Medulla oblongata (tissue), 1 donor: Measurements from ENCODE around the gene NOS2.

Experiments
- DNase-seq: peaks from one replicate; pipeline ENCODE4 v3.0.0-alpha.2; 2015; ENCODE audit errors: extremely low spot score

Gene NOS2

DNA sequence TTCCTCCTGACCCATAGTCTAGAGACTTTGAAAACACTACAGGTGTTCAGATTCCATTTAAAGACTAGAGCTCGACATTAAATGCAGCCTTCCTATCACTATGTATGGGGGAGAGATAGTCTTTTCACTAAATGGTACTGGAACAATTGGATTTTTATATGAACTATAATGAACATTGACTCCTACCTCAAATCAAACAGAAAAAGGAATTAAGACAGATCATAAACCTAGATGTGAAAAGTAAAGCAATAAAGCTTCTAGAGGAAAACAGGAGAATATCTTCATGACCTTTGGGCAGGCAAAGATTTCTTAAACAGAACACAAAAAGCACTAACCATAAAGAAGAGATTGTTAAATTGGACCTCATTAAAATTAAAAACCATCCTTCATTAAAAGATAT lies 18.8 kb upstream of the NOS2 start:
- DNase-seq = no peak

DNA sequence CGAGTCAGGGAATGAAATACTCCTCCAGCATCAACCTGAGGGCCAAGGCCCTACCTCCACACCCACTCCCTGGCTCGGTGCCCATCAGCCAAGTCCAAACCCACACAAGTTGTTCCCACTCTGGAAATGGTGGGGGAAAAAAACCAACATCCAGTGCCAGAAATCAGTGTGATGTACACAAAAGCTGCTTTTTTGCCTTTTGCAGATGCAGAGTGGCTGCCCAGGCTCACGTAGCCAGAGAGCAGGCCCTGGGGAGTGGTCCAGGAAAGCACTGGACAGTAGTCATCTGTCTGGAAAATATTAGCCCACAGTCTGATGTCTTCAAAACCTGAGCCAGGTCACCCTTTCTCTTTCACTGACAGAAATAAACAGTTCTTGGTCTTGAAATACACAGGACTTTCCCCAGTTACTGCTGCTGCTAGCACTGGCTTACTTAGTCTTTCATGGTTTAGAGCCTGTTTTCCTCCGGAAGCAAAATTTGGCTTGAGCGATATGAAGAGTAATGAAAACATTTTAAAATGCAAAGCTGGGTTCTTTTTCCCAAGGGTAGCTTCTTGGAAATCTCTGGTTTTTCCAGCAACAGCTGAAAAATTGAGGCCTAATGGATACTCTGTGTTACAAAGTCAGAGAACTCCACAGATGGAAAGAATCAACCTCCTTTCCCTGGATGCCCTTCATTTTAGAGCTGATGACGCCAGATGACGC lies 18.2 kb upstream of the NOS2 start:
- DNase-seq = no peak

- no peak for DNase-seq
Observed at GRCh38 chr17:27817731-27818130, 17.4 kb upstream of the NOS2 start.

DNA sequence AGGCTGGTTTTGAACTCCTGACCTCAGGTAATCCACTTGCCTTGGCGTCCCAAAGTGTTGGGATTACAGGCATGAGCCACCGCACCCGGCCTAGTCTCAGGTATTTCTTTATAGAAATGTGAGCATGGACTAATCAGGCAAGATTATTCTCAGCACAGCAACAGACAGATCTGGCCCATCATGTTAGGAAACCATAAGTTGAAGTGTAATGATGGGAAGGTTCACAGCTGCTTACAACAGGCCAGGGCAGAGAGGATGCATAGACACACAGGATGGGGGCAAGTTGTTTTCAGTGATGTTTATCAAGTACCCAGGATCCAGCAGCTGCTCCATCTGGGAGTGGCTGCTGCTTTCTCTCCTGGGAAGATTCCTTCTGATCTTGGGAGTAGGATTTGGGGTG lies 16.6 kb upstream of the NOS2 start:
- no peak for DNase-seq

DNA sequence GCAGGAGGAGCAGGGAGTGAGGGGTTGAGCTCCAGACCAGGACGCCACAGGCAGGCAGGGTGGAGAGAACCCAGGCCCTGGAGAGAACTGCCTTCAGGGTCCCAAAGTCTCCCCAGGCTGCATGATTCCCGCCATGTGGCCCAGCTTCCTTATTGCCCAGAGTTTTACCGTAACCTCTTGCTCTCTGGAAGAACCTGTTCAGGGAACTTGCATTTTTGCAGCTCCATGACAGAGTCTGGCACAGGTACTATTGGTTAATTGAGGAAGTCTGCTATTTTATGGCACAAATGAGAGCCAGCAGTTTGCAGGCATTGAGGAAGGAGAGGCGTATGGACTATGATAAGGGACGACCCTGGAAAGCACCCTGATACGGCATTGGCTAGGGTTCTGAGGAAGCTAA lies 11.6 kb upstream of the NOS2 start:
- no peak for DNase-seq

GRCh38 chr17:27810902-27811557 lies 10.7 kb upstream of the NOS2 start:
- DNase-seq = no peak

DNA sequence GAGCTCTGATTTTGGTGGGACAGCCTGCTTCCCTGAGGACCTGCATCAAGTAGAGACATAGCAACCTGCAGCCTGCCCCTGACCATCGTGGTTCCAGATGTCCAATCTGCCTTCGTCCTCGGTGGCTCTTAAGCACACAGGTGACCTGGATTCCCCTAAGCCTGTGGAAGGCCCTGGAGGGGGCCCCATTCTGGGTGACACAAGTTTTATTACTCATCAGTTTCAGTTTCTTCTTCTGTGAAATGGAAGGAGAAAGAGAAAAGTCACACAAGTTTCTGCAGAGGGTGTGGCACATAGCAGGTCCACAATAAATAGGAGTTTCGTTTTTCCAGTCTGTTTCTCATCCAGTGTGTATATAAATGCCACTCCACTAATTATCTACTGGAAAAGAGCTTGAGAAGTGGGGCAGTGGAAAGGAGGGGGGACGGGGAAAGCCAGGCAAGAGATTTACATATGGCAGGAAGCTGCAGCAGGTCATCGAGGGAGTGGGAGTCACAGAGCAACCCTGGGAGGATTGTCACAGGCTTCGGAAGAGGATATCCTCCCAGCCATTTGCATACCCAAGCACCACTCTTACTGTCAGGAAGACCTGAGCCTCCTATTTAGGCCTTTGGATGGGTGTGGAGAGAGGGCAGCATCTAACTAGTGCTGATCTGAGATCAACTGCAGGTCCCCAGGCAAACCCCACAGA lies 10.0 kb upstream of the NOS2 start:
- no peak for DNase-seq

DNA sequence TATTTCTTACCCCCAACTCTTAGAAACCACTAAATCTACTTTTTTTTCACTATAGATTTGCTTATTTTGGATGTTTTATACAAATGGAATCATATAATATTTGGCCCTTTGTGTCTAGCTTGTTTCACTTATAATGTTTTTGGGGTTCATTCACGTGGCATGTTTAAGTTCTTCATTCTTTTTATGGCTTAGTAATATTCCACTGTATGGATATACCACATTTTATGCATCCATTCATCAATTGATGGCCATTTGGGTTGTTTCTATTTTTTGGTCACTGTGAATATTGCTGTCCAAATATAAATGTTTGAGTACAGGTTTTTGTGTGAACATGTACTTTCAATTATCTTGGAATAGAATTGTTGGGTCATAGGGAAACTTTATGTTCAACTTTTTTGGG lies 9.2 kb upstream of the NOS2 start:
- no peak for DNase-seq

DNA sequence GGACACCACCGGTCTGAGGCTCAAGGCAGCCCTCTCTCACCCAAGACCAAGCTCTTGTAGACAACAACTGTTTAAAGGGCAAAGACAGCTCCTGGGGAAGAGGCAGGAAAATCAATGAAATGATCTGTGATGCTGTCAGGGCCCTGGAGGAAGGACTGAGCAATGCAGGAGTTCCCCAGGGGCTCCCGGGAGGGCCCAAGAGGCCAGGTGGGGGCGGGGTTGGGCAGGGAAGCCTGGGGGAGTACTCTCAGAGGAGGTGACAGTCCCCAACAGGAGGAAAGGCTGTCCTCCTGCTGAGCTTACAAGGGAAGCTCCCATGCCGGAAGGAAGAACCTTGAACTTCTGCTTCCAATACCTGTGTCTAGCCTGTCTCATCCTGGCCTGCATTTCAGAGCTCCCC lies 8.3 kb upstream of the NOS2 start:
- DNase-seq = no peak

- DNase-seq = peak; percentile 5
Observed at GRCh38 chr17:27807567-27808470, 7.5 kb upstream of the NOS2 start.

GRCh38 chr17:27805520-27806146 lies 5.3 kb upstream of the NOS2 start:
- peak; percentile 94 for DNase-seq

GRCh38 chr17:27804113-27804512 lies 3.8 kb upstream of the NOS2 start:
- DNase-seq = no peak

DNA sequence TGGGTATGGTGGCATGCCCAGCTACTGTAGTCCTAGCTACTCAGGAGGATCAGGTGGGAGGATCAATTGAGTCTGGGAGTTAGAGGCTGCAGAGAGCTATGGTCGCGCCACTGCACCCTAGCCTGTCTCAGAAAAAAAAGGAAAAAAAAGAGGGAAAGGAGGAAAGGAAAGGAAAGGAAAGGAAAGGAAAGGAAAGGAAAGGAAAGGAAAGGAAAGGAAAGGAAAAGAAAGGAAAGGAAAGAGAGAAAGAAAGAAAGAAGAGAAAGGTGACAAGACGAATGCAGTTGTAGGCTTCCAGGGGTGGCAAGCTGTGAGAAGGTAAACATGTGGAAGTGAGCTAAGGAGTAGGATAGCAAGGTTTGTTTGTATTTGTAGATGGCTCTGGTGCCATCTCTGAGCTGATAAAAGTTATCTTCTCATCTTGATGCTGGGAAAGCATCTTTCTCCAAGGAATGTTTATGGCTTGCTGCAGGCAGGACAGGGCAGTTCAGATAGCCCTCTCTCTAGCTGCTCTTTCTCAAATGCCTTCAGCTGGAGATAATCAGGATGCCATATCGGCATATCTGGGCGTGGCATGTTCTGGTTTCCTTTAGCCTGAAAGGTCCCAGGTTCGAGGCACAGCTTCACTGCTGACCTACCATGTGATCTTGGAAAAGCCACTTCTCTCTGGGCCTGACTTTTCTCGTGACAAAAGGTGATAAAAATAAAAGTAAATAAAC lies 2.8 kb upstream of the NOS2 start:
- DNase-seq = no peak

DNA sequence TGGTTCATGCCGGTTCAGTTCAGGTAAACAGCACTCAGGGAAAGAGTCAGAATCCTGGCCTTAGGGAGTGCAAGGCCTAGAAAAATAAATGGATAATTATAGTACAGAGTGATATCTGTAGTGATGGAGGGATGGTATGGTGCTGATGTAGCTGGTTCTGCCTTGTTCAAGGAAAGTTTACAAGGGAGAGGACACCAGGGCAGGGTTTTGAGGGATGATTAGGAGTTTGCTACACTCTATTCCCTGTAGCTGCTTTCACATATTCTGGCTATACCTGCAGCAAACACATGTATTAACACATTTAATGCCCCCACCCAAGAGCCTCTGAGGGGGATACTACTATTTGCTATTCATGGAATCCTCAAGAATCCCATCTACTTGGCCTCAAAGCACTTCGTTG lies 1.7 kb upstream of the NOS2 start:
- no peak for DNase-seq

- no peak for DNase-seq
Observed at GRCh38 chr17:27798376-27798775, 2.0 kb downstream of the NOS2 start.

DNA sequence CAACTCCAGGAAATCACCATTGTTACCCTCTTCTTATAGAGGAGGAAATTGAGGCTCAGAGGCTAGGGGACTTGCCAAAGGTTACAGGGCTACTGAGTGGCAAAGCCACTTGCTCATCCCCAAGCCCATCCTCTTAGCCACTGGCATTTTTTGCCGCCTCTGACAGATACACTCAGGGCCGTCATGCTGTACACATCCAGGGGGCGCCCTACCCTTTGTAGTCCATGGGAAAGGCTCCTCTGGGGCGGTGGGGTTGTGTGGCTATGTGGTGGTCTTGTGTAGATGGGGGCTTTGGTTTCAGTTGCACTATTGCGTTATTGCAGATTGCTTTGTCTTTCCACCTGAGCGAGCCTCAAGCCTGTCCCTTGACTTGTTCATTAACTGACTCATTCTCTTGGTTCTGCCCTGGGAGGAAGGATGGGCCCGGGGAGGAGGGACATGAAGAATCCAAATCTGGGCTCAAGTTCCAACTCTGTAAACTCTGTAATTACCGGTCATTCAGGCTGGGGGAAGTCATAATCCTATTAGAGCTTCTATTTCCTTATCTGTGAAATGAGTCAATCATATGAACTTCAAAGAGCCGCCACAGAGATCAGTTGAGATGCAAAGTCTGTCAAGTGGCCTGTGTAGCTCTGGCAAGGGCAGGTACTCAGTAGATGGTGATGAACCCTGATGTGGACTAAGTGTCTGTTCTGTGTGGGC lies 2.8 kb downstream of the NOS2 start:
- DNase-seq = no peak

DNA sequence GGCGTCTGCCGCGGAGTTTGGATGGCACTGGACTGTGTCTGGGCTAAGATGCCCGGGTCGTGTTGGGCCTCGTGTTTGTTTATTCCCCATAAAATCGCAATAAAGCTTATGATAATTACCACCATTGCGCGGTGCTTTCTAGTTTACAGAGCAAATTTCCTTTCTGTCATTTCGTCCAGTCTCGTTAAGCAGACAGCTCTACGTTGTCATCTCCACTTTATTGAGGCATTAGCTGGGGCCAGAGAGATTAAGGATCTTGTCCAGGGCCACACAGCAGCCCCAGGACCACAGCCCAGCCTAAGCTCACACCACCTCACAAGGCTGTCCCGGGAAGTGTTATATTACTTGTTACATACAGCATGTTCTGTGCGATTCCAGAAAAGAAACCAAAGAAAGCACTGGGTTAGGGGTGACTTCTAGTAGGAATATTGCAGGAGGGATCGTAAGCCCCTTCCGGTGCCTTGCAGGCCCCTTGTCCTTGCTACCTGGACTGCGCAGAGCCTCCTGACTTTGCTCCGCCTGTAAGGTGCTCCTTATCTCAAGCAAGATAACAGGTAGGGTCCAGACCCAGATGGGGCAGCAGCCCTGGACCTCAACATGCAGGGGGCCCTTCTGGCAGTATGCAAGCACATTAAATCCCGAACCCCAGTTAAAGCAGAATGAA lies 6.3 kb downstream of the NOS2 start:
- DNase-seq = no peak

GRCh38 chr17:27793168-27793905 lies 7.0 kb downstream of the NOS2 start:
- peak; percentile 16 for DNase-seq

- DNase-seq = no peak
Observed at GRCh38 chr17:27792095-27792494, 8.2 kb downstream of the NOS2 start.
